ENCODE data around the gene MMP23B.
"Not testable (repeated sequence)": the region's sequence is repeated elsewhere in the genome, so short reads cannot be mapped to it uniquely, and the experiment has no call there.

MMP23B gene

DNA sequence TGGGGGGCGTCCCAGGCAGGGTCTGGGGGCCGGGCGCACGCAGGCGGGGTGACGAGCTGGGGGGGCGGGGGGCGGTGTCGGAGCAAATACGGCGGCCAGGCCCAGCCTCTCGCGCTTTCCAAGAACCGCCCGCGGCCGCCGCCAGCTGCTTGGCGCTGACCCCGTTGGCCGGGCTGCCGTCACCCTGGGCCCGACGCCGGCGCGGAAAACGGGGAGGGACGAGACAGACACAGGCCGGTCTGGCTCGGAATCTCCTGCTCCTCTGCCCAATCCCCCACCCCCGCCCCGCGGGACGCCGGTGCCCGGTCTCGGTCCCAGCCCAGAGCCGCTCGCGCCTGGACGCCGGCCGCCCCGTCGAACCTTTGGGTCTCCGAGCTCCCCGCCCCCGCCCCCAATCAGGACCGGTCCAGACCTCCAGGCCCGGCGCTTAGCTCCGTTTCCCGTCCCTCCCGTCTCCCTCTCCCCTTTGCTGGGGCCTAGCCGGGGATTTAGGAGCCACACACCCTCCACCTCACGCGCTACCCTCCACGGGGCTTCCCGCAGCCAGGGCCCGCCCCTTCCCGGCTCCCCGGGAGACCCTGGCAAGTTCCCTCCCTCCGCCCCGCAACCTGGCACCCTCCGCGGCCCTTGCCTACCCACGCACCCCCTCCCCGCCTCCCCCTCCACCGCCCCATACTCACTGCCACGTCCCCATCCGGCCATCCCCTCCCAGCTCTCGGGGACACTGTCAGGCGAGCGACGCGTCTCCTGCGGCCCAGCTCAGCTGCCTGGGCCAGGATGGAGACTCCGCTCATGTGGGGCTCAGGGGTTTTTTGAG lies 800 bp upstream of the MMP23B start:
- TF ChIP-seq, protein P1, sequence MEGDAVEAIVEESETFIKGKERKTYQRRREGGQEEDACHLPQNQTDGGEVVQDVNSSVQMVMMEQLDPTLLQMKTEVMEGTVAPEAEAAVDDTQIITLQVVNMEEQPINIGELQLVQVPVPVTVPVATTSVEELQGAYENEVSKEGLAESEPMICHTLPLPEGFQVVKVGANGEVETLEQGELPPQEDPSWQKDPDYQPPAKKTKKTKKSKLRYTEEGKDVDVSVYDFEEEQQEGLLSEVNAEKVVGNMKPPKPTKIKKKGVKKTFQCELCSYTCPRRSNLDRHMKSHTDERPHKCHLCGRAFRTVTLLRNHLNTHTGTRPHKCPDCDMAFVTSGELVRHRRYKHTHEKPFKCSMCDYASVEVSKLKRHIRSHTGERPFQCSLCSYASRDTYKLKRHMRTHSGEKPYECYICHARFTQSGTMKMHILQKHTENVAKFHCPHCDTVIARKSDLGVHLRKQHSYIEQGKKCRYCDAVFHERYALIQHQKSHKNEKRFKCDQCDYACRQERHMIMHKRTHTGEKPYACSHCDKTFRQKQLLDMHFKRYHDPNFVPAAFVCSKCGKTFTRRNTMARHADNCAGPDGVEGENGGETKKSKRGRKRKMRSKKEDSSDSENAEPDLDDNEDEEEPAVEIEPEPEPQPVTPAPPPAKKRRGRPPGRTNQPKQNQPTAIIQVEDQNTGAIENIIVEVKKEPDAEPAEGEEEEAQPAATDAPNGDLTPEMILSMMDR (IDR thresholded peaks at IDR 0.05; ENCODE audit: control extremely low read depth, extremely low read depth, low read depth, missing control alignments): no peak
- CTCF ChIA-PET: no interaction called here
- no peak for DNase-seq (ENCODE audit: extremely low spot score)
- POLR2A ChIA-PET: no interaction called here

DNA sequence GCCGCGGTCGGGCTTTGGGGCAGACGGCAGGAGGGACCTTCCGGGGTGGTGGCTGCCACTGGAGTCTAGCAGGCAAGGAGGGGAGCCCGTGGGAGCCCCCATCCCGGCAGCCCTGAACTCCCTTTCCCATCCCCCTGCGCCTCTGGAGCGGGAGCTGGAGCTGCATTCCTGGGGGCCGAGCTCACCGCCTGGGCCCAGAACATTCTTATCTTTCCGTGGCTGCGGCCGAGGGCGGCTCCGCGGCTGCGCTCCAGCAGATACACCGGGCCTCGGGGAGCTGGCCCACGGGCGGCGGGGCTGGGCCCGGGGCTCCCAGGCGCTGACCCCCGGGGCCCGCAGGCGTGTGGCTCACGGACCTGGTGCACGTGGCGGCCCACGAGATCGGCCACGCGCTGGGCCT lies 1.4 kb downstream of the MMP23B start:
- CTCF ChIA-PET; POLR2A ChIA-PET; DNase-seq (ENCODE audit: extremely low spot score): not testable (repeated sequence)

DNA sequence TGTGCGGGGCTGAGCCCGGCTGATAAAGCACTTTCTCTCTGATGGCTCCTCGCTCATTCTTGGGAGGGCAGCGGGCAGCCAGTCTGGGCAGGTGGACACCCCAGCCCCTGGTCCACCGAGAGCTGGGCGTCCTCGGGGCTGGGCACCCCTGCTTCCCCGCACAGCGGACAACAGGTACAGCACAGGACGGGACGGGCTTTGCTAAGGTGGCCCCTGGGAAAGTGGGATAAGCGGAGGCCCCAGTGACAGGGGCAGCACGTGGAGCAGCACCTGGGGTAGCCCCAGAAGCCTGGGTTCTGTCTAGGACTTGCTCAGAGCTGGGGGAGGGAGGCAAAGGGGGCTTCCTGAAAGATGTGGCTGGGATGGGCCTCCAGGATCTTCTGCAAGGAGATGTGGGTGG lies 2.6 kb downstream of the MMP23B start:
- CTCF ChIA-PET; POLR2A ChIA-PET; DNase-seq (ENCODE audit: extremely low spot score): not testable (repeated sequence)

- POLR2A ChIA-PET; DNase-seq (ENCODE audit: extremely low spot score); CTCF ChIA-PET: not testable (repeated sequence)
These were observed 4.9 kb downstream of the MMP23B start for GRCh38 chr1:1636621-1637478.

GRCh38 chr1:1637479-1637875 lies 5.5 kb downstream of the MMP23B start:
- DNase-seq (ENCODE audit: extremely low spot score); POLR2A ChIA-PET; CTCF ChIA-PET: not testable (repeated sequence)

DNA sequence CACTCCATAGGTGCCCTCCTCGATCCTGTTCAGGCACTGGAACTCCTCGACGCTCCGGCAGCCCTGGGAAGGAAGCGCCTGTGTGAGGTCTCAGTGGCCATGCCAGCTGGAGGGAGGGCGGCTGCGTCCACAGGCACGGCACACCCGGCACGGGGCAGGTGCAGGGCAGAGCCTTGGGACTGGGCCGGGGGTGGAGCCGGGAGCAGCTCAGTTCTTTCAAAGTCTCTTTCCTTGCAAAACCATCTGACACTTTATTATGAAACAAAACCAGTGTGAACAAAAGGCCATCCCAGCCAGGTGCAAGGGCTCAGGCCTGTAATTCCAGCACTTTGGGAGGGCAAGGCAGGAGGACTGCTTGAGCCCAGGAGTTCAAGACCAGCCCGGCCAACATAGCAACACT lies 6.6 kb downstream of the MMP23B start:
- DNase-seq (ENCODE audit: extremely low spot score); POLR2A ChIA-PET; CTCF ChIA-PET: not testable (repeated sequence)

GRCh38 chr1:1639368-1639767 lies 7.4 kb downstream of the MMP23B start:
- CTCF ChIA-PET; POLR2A ChIA-PET; DNase-seq (ENCODE audit: extremely low spot score): not testable (repeated sequence)

DNA sequence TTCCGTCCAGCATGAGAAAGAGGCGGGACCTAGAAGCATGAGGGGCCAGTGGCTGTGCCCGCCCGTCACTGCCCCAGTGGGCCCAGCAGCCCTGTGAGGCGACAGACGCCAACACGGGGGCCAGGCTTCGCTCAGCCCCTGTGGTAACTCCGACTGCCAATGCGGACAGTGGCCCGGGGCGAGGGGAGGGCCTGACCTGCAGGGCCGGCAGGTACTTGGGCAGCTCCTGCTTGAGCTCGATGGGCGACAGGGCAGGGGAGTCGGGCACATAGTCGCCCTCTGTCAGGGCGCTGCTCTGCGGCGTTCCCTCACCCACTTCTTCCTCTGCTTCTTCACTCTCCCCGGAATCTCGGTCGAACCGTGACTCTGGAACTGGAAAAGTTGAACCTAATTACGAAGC lies 8.1 kb downstream of the MMP23B start:
- CTCF ChIA-PET; POLR2A ChIA-PET; DNase-seq (ENCODE audit: extremely low spot score): not testable (repeated sequence)

GRCh38 chr1:1640711-1641461 lies 8.9 kb downstream of the MMP23B start:
- CTCF ChIA-PET; POLR2A ChIA-PET; DNase-seq (ENCODE audit: extremely low spot score): not testable (repeated sequence)

DNA sequence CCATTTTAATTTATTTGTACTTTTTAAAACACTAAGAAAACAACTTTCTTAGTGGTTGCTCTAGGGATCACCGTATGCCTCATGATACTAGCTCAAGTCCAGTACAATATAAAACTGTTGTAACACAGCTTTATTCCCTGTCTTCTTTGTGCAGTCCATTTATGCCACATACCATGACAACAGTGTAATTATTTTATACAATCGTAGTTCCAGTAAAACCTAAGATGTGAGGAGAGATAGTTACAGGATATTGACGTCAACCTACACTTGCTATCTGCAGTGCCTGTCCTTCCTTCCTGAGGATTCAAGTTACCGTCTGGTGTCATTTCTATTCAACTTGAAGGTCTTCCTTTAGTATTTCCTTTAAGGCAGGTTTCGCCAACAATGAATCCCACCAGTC lies 14.4 kb downstream of the MMP23B start:
- DNase-seq (ENCODE audit: extremely low spot score); CTCF ChIA-PET; POLR2A ChIA-PET: not testable (repeated sequence)

DNA sequence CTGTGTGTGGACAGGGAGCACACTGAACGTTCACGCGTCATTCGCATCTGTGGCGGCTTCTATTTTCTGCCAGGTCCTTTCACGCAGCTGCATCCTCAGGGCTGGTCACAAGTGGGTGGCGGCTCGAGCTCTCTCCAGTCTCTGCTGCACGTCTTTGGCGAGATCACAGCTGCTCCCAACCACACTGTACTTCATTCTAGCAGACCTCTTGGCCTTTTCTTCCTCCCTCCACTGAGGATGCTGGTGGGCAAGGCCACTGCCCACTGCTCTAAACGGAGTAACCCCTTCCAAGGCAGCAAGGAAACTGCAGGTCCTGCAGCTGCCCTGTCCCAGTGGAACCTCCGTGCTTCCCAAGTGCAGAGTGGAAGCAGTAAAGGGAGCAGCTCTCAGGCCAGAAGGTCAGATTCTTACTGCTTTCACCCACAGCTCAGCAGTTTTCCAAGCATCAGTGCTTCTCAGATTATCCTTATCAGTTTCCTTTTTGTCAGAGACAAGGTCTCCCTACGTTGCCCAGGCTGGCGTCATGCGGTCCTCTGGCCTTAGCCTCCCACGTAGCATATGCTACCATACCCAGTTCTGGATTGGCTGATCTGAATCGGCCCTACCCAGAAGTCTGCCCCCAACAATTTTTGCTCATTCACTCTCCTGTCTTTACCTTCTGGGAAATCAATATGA lies 15.7 kb downstream of the MMP23B start:
- CTCF ChIA-PET; DNase-seq (ENCODE audit: extremely low spot score); POLR2A ChIA-PET: not testable (repeated sequence)

DNA sequence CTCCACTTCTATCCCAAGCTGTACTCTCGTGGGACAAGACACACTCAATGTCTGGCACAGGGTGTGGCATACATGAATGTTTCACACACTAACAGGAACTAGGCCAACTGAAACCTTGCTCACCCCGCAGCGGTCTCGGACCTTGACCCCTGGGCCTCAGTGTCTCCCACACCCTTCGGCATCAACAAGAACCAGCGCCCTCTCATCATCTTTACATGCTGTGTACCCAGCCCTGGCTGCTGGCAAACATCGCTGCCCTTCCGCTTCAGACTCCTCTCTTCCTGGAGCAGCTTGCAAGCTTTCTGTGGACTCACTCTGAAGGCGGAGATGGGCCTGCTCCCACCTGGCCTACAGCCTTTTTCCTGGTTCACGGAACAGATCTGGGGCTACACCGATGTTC lies 16.3 kb downstream of the MMP23B start:
- CTCF ChIA-PET; DNase-seq (ENCODE audit: extremely low spot score); POLR2A ChIA-PET: not testable (repeated sequence)

DNA sequence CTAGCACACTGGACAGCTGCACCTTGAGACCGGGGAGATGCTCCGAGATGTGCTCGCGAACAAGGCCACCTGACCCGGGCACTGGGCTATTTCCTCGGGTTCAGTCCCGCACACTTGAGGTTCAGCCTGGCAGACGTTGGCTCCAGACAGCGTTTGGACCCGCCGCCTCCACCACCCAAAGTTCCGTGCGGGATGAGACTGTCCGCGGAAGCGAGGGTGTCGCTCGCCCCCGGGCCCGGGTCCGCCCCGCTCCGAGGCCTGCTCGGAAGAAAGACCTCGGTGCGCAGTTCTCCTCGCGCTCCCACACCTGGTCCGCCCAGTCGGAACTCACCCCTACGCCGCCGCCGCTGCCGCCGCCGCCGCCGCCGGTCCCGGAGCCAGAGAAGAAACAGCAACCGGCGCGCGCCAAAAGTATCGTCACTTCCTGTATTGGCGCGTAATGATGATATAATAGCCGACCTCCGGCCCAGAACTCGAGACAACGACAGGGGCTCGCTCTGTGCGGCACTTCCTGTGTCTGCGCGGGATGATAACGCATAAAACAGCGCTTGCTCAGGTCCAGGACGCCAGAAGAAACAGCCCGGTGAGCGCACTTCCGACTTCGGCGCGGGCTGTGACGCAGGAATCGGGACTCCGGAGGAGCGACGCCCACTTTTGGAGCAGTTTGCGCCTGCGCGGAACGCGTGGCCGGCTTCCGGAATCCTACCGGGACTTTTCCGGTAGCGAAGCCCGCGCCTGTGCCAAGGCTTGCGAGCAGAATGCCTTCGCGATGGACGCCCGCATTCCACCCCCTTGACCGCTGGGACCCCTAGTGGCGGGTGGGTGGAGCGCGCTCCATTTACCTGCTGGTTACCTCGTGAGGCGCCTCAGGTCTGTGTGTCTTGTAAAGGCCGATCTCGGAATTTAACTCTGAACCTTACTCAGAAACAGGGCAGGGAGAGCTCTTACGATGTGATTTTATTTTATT lies 26.9 kb downstream of the MMP23B start, which contains the start of gene CDK11B:
CDK11B (minus strand) TSS at position 422 of the 967 bp plus-strand sequence. CDS start 1,519 bp downstream, outside the sequence.
- POLR2A ChIA-PET, CTCF ChIA-PET: not testable (repeated sequence)
- peak; percentile 94 for DNase-seq (ENCODE audit: extremely low spot score)

DNA sequence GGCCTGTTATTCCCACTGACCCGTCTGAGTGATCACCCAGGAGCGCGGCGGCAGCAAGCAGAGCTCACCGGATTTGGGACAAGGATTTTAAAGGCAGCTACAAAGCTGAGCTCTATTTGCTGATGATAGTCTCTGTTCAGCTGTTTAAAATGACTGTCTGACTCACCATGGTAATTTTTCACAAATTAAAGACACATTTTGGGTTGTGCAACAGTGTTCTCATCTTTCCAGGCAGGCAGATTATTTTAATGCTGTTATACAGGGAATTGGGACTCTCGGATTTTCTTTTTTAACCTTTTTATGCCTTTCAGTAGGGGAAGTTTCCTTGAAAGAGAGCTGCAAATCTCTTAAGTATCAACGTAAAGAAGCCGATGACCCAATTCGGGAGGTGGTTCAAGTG lies 30.4 kb downstream of the MMP23B start:
- DNase-seq (ENCODE audit: extremely low spot score); CTCF ChIA-PET; POLR2A ChIA-PET: not testable (repeated sequence)

- CTCF ChIA-PET; POLR2A ChIA-PET; DNase-seq (ENCODE audit: extremely low spot score): not testable (repeated sequence)
These were observed 31.0 kb downstream of the MMP23B start for GRCh38 chr1:1662830-1663560.

All from GM10248 (cell line).